NT2/D1 (cell line): ENCODE results near the gene ZNF205.

Experiments
- SUZ12 ChIP-seq: IDR thresholded peaks from 2 replicates; pipeline ENCODE4 v1.6.1; 2011; ENCODE audit not compliant: insufficient read length, insufficient read depth; ENCODE audit errors: extremely low read depth
- YY1 ChIP-seq: IDR thresholded peaks from 2 replicates; pipeline ENCODE4 v1.6.1; 2011; ENCODE audit not compliant: insufficient read length, insufficient read depth
- ZNF274 ChIP-seq: IDR thresholded peaks from 2 replicates; pipeline ENCODE4 v1.6.1; 2011; ENCODE audit warnings: mild to moderate bottlenecking, low read depth, low read length

- no peak for TF ChIP-seq YY1
- no peak for TF ChIP-seq ZNF274
- TF ChIP-seq SUZ12: no peak
These were observed 16.0 kb upstream of the ZNF205 start for GRCh38 chr16:3096362-3096761.
